ENCODE measurements around the gene OR10AD1. TPM values are rescaled to one million over a fixed set of nuclear protein-coding genes. Genes with fewer than 3 reads are reported as not detected.
A peak's percentile ranks its signal among the peaks of the same experiment; 100 is the strongest.

The OR10AD1 gene
- total and polyA plus RNA-seq, 10 of the 15 experiments (the other 5 are each of a cell fraction or from before 2014, with no cell fraction given) = 0.04 to 0.12 TPM; not detected in 8

DNA sequence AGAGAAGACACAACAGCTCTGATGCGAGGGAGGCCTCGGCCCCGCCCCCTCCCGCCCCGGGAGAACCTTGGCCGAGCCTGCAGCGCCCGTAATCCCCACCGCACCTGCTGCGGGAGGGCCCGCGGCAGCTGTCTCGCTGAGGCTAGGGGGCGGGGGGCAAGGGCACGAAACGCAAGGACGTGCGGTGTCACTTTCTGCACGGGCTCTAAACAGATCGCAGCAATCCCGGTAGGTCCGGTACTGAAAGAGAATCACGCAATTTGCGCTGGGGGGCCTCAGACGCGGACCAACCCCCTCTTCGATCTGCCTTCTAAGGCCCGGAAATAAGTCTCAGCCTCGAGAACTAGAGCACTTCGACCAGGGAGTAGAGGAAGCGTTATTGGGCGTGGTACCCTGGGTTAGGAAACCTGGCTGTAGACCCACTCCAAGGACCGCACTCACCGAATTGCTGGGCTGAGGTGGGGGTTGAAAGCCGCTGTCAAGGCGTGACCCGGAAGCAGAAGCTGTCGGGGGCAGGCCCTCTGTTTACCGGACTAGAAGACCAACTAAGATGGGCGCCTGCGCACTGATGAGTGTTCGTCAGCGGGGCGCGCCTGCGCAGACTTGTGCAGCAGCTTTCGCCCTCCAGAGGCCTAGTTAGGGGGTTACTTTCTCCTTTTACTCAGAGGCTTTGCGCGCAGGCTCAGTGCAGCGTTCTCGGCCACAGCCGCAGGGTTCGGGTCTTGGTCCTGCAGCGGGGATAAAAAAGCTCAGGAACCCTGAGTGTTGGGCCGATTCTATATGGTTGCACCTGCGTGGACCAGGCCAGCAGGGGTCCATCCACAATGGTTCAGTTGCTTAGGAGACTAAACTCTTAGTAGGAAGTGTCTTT is 45.8 kb downstream of the OR10AD1 start, which contains the start of gene ASB8 (continued):
- TF ChIP-seq, protein P1, sequence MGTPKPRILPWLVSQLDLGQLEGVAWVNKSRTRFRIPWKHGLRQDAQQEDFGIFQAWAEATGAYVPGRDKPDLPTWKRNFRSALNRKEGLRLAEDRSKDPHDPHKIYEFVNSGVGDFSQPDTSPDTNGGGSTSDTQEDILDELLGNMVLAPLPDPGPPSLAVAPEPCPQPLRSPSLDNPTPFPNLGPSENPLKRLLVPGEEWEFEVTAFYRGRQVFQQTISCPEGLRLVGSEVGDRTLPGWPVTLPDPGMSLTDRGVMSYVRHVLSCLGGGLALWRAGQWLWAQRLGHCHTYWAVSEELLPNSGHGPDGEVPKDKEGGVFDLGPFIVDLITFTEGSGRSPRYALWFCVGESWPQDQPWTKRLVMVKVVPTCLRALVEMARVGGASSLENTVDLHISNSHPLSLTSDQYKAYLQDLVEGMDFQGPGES (IDR thresholded peaks at IDR 0.05) = no peak
- TF ChIP-seq KDM1A (IDR thresholded peaks at IDR 0.05; ENCODE audit: borderline replicate concordance) (no peak), ATF7 (IDR thresholded peaks at IDR 0.05; ENCODE audit: low read depth) (no peak), TCF7 (IDR thresholded peaks at IDR 0.05; ENCODE audit: borderline replicate concordance) (no peak), POU2F2 (IDR thresholded peaks at IDR 0.05; ENCODE audit: borderline replicate concordance, low read depth, low read length) (no peak; the same call in 2 of the 3 replicates), ZNF274 (IDR thresholded peaks at IDR 0.05; ENCODE audit: insufficient read depth, insufficient read length) (no peak), YY1 (IDR thresholded peaks at IDR 0.05; ENCODE audit: low read depth, low read length) (peak; percentile 43; the same call in 1 of the 2 replicates), NR2C2 (IDR thresholded peaks at IDR 0.05; ENCODE audit: borderline replicate concordance, control insufficient read depth, insufficient read length, low read depth) (peak; percentile 97), GATAD2B (conservative IDR thresholded peaks at IDR 0.05; ENCODE audit: low read depth) (peak; percentile 65), POLR2A (IDR thresholded peaks at IDR 0.05; ENCODE audit: low read depth, low read length) (peak; percentile 82), SP1 (IDR thresholded peaks at IDR 0.05; ENCODE audit: low read depth, low read length) (peak; percentile 13), SUZ12 (IDR thresholded peaks at IDR 0.05; ENCODE audit: unreplicated experiment) (no peak), RFX5 (IDR thresholded peaks at IDR 0.05; ENCODE audit: low read depth, low read length) (no peak), IKZF2 (IDR thresholded peaks at IDR 0.05) (peak in 1 of 2 experiments; percentile 41; a peak in 1 of 4 replicates), BHLHE40 (IDR thresholded peaks at IDR 0.05; ENCODE audit: borderline replicate concordance in 1 of 2, low read depth in 2 of 2, low read length in 1 of 2) (peak in 1 of 2 experiments; percentile 35; a peak in 2 of 4 replicates), MEF2B (IDR thresholded peaks at IDR 0.05; ENCODE audit: partially characterized antibody, poor library complexity, severe bottlenecking) (no peak), NBN (IDR thresholded peaks at IDR 0.05) (peak; percentile 72; the same call in 1 of the 2 replicates), SMAD5 (IDR thresholded peaks at IDR 0.05; ENCODE audit: low read depth) (peak; percentile 42; the same call in 1 of the 2 replicates), CBFB (IDR thresholded peaks at IDR 0.05; ENCODE audit: low read depth) (peak; percentile 41; the same call in 1 of the 2 replicates)
- TF ChIP-seq, protein P2, sequence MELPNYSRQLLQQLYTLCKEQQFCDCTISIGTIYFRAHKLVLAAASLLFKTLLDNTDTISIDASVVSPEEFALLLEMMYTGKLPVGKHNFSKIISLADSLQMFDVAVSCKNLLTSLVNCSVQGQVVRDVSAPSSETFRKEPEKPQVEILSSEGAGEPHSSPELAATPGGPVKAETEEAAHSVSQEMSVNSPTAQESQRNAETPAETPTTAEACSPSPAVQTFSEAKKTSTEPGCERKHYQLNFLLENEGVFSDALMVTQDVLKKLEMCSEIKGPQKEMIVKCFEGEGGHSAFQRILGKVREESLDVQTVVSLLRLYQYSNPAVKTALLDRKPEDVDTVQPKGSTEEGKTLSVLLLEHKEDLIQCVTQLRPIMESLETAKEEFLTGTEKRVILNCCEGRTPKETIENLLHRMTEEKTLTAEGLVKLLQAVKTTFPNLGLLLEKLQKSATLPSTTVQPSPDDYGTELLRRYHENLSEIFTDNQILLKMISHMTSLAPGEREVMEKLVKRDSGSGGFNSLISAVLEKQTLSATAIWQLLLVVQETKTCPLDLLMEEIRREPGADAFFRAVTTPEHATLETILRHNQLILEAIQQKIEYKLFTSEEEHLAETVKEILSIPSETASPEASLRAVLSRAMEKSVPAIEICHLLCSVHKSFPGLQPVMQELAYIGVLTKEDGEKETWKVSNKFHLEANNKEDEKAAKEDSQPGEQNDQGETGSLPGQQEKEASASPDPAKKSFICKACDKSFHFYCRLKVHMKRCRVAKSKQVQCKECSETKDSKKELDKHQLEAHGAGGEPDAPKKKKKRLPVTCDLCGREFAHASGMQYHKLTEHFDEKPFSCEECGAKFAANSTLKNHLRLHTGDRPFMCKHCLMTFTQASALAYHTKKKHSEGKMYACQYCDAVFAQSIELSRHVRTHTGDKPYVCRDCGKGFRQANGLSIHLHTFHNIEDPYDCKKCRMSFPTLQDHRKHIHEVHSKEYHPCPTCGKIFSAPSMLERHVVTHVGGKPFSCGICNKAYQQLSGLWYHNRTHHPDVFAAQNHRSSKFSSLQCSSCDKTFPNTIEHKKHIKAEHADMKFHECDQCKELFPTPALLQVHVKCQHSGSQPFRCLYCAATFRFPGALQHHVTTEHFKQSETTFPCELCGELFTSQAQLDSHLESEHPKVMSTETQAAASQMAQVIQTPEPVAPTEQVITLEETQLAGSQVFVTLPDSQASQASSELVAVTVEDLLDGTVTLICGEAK (IDR thresholded peaks at IDR 0.05; ENCODE audit: borderline replicate concordance) = peak; percentile 92
- TF ChIP-seq, protein P3, sequence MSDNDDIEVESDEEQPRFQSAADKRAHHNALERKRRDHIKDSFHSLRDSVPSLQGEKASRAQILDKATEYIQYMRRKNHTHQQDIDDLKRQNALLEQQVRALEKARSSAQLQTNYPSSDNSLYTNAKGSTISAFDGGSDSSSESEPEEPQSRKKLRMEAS (IDR thresholded peaks at IDR 0.05; ENCODE audit: low read depth, low read length) = 0 out of 2 replicates have a peak, but pooled peaks have one; percentile 45
- TF ChIP-seq, protein P4, sequence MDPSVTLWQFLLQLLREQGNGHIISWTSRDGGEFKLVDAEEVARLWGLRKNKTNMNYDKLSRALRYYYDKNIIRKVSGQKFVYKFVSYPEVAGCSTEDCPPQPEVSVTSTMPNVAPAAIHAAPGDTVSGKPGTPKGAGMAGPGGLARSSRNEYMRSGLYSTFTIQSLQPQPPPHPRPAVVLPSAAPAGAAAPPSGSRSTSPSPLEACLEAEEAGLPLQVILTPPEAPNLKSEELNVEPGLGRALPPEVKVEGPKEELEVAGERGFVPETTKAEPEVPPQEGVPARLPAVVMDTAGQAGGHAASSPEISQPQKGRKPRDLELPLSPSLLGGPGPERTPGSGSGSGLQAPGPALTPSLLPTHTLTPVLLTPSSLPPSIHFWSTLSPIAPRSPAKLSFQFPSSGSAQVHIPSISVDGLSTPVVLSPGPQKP (IDR thresholded peaks at IDR 0.05; ENCODE audit: low read depth, low read length) = peak; percentile 65; the same call in 1 of the 2 replicates
- TF ChIP-seq, protein P5, sequence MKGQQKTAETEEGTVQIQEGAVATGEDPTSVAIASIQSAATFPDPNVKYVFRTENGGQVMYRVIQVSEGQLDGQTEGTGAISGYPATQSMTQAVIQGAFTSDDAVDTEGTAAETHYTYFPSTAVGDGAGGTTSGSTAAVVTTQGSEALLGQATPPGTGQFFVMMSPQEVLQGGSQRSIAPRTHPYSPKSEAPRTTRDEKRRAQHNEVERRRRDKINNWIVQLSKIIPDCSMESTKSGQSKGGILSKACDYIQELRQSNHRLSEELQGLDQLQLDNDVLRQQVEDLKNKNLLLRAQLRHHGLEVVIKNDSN (IDR thresholded peaks at IDR 0.05; ENCODE audit: borderline replicate concordance, extremely low read length, insufficient read depth, low read depth, low read length) = no peak
